Stimulated activated CD8-positive, alpha-beta memory T cell treated with anti-CD3 and anti-CD28 coated beads, Interleukin-7, amount 100 ng/mL, for 24 hours (primary cell): Measurements from ENCODE around the gene TSPY1.
"Not testable (repeated sequence)": the region's sequence is repeated elsewhere in the genome, so short reads cannot be mapped to it uniquely, and the experiment has no call there.

Source experiments
- DNase-seq: peaks from one replicate; pipeline ENCODE4 v3.0.0-alpha.2; 2020; ENCODE audit warnings: low read depth

TSPY1 gene, protein sequence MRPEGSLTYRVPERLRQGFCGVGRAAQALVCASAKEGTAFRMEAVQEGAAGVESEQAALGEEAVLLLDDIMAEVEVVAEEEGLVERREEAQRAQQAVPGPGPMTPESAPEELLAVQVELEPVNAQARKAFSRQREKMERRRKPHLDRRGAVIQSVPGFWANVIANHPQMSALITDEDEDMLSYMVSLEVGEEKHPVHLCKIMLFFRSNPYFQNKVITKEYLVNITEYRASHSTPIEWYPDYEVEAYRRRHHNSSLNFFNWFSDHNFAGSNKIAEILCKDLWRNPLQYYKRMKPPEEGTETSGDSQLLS

GRCh38 chrY:9466655-9467054 is at the start of gene TSPY1:
Gene TSPY1 (plus strand): TSS chrY:9466955. CDS start chrY:9467001, 46 bp downstream.
- not testable (repeated sequence) for DNase-seq

GRCh38 chrY:9486967-9487366 is 20.2 kb downstream of the TSPY1 start, which contains the start of gene TSPY9:
Gene TSPY9 (plus strand): TSS chrY:9487267. CDS start chrY:9487313, 46 bp downstream.
- DNase-seq = not testable (repeated sequence)

DNA sequence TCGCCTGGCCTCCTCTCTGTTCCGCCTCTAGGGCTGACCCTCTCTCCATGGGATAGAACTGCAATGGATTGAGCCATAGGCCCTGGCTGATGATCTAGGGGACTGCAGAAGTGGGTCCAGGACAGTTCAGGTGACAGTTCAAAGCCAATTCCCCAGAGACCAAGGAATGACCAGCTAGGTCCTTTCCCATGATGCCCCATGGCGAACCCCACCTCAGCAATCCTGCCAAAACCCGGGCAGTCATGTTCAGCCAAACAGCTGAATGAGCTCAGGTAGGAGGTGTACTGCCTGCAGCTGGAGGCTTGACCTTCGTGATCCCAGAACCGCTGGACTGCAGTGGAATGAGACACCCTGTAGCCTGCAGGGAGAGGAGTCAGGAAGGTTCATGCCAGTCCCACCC is 37.6 kb downstream of the TSPY1 start:
- not testable (repeated sequence) for DNase-seq

GRCh38 chrY:9516287-9516686 is 49.5 kb downstream of the TSPY1 start:
- DNase-seq = not testable (repeated sequence)
